ENCODE measurements around the gene ANTXR2.

- TF ChIP-seq EZH2 (IDR thresholded peaks at IDR 0.05) (no peak), CTCF (IDR thresholded peaks at IDR 0.05) (no peak), EZH2phosphoT487 (IDR thresholded peaks at IDR 0.05) (no peak)
These were observed 145.1 kb downstream of the ANTXR2 start for GRCh38 chr4:79927931-79928330.

Measured in neural progenitor cell (in vitro differentiated cells).